GM21529 (cell line): ENCODE data around the gene RAPGEF4.

Experiments used
- ATAC-seq: cut with Tn5 transposase; IDR thresholded peaks from one replicate; pipeline ENCODE4 v1.9.1; 2021; ENCODE audit not compliant: unreplicated experiment

The RAPGEF4 gene

DNA sequence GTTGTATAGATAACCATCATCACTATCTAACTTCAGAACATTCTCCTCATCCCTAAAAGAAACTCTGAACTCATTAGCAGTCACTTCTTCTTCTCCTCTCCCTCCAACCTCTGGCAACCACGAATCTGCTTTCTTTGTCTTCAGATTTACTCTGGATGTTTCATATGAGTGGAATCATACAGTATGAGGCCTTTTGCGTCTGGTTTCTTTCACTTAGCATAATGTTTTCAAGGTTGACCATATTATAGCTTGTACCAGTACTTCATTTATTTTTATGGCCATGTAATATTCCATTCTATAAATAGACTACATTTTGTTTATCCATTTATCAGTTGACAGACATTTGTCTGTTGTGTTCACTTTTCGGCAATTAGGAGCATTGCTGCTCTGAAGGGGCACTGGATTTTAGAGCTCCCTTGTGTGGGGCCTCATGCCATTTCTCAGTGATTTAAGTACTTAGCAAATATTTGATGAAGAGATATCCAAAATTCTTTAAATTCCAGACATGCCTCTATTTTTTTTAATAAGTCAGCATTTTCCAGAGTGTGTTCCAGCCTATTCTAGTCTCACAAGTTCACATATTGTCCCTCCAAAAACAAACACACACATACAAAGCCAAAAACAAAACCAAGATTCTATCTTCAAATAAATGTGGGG lies 317.5 kb downstream of the RAPGEF4 start:
- no peak for ATAC-seq

DNA sequence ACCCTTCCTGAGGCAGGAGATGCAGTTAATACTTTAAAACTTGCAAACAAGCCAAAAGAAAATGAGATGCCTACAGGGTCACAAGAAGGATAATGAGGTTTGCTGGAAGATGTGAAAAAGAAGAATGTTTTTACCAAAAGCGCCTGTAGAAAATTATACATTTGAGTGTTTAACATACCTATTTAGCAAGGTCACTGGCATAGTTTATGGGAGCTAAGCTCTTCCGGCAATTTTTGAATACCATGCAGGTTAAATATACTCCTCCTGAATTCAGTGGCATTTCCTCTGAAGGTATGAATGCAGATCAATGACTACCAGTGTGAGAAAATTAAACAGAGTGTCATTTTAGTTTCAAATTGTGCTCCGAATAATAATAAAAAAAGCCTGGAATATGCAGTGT lies 318.8 kb downstream of the RAPGEF4 start:
- ATAC-seq, result no peak

DNA sequence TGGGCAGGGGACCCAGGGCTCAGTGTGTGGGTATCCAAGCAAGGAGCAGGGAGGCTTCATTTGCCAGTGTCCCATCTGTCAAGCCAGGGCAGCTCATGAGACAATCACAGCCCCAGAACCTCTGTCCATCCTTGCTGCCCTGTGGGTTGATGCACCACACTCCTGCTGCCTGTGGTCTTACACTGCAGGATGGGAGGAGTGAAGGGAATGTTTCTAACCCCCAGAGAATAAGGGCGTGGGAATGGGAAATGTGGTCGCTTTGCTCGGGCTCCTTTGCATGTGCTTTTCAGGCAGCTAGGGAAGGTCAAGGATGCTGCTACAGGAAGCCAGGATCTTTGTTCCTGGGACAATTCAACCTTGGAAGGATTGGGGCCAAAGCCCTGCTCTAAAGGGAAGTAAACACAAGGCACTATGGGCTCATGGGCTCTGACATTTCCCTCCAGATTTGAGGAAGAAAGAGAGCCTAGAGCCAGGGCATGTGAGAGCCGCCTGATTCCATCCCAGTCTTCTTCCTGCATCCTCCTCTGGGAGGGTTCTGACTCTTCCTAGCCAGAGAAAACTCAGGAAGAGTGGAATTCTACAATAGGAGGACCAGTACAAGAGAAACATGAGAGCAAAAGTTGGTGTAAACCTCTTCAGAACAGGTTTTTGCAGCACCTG lies 321.2 kb downstream of the RAPGEF4 start:
- ATAC-seq, result no peak

DNA sequence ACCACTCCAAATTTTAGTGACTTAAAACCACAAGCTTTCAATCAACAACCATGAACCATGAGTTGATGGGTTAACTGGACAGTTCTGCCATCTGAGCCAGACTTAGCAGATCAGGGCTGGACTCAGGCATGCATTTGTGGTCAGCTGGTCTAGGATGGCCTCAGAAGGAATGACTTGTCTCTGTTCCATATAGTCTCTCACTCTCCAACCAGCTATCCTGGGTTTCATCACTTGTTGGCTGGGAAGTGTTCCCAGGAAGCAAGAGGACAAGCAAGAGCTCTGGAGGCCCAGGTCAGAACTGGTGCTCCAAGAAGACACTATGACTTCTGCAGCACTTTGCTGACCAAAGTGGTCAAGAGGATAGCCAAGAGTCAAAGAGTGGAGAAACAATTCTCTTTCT lies 322.5 kb downstream of the RAPGEF4 start:
- no peak for ATAC-seq

DNA sequence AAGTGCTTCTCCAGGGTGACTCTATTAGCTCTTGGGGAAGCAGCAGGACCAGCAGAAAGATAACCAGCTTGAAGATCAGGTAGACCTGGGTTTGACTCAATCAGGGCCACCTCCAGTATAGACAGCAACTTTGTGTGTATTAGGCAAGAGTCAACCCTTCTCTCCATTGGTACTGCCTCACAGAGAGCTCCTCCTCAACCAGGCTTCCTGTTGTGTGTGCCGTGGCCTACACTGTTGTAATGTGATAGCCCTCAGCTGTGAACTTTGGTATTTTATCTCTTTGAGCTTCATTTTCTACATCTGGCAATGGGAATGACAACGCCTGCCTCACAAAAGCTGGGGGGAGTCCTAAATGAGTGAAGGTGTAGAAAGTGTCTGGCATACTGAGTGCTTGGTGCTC lies 323.0 kb downstream of the RAPGEF4 start:
- ATAC-seq, result no peak

DNA sequence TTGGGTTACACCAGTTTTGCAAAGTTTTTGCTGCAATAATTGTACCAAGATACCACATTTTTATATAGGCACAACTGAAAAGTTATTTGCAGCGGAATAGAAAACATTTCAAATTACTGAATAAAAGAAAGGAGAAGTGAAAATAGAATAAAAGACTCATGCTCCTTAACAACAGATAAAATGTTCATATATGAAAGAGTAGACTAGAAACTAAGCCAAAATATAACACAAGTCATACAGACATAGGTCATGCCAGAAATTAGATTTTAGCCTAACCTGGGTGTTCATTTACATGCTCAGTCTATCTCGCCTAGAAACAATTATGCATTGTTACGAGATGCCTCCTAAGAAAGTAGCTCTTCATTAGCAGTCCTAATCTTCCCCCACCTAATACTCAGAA lies 323.6 kb downstream of the RAPGEF4 start:
- no peak for ATAC-seq

DNA sequence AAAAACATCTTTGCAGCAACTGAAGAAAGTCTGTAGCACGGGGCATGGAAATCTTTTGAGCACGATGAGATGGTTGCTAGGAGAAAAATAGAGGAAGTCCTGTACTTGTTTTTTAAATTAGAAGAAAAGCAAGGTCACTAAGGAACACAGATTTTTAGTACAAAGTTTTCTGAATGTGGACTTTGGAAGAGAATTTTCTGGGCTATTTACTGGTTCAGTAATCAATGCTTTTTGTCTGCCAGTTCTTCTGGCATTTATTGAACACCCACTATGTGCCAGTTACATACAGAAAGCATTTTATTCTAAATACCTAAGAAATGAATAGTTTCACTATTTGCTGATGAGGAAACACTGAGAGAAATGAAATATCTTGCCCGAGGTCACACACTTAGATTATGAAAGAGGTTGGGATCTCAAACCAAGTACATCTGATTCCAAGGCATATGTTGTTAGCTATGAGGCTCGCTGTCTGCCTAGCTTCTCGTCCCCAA lies 324.4 kb downstream of the RAPGEF4 start:
- no peak for ATAC-seq

DNA sequence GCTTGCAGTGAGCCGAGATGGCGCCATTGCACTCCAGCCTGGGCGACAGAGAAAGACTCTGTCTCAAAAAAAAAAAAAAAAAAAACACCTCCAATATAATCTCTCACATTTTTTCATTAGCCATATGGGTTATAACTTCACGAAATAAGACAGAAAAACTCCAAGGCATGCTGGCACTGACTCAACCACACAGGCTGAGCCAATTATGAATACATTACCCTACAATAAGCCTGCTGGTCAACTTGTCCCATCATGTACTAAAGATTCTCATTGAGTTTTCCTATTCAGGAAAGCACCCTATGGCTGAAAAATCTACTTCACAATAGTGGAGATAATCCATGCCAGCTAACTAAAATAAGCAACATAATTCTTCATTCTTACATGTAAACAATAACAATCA lies 327.2 kb downstream of the RAPGEF4 start:
- ATAC-seq, result no peak

DNA sequence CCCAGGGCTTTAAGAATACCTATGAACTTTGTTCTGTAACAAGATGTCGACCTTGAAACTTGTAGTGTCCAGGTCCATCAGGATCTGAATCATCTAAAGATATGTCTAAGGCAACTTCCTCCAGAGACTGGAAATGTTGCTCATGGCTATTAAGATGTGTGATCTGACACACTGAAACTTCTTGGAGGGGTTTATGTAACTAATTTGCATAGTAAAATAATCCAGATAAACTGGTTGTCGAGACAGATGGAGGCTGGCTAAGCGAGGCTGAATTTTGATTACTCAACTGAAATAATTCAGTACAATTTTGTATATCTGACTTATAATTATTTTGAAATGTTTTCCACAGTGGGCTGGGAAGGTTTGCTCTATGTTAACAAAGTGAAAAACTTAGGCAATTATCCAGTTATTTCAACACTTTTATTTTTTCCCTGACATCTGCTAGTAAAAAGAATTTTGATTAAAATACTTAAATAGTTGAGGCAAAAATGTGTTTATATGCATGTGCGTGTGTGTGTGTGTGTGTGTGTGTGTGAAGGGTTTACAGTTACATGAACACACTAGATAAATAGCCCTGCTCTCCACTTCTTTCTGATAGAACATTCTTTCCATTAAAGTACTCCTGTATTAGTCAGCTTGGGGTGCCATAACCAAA lies 328.6 kb downstream of the RAPGEF4 start:
- ATAC-seq, result no peak

DNA sequence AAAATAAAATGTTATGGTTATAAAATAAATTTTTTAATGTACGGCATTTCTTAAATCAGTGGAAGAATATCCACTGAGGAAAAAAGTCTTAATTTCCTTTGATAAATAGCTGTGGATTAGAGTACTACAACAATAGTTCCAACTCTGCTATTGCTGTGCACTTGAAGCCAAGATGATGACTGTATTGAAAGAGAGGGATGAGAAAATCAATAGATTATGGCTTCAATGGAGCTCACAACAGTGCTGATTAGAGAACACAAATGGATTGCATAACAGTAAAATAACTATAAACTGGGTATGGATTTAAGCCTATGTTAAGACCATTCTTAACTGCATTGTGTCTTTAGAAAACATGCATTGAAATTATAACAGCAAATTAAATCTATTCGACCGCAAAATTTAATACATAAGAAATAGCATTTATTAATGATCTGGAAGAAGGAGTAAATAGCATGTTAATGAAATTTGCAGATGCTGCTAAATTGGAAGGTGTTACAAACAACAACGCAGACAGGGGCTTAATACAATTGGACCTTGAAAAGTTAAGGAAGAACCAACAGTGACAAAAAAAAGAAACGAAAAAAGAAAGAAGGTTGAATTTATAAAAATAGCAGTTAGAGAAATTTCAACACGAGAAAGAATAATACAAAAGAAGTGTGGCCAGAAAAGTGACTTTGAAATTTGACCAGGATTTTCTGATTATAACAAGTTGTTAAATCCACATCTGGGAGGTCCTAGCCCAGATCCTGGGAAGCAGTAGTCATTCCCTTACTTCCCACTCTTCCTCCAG lies 331.4 kb downstream of the RAPGEF4 start:
- no peak for ATAC-seq

DNA sequence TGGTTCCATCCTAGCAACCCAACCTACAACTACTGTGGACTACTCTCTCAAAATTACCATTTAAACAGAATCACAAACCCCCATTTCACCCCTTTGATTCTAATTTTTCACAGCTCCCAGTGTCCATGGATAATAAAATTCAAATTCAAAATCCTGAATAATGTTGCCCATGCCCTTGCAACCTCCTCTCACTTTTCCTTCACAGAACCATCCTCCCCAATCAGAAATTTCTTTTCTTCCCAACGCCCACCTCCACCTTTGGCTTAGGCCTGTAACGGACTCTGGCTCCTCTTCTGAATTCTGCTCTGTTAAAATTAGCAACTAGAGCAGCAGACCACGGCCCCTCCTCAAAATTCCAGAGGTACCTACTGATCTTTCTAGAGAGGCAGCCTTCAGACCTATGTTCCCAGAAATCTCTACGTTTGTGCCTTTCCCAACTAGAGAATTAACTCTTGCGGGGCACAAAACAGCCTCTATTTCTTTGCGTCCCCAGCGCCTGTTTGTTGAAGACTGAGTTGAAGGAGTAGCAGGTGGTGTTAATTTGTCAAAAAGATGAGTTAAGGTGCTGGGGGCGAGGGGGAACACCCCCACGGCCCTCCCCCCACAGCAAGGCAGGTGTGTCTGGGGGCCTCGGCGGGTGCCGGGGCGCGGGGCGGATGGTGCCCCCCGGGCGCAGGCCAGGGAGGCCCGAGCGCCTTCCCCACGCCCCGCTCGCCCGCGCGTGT lies 339.6 kb downstream of the RAPGEF4 start:
- no peak for ATAC-seq

DNA sequence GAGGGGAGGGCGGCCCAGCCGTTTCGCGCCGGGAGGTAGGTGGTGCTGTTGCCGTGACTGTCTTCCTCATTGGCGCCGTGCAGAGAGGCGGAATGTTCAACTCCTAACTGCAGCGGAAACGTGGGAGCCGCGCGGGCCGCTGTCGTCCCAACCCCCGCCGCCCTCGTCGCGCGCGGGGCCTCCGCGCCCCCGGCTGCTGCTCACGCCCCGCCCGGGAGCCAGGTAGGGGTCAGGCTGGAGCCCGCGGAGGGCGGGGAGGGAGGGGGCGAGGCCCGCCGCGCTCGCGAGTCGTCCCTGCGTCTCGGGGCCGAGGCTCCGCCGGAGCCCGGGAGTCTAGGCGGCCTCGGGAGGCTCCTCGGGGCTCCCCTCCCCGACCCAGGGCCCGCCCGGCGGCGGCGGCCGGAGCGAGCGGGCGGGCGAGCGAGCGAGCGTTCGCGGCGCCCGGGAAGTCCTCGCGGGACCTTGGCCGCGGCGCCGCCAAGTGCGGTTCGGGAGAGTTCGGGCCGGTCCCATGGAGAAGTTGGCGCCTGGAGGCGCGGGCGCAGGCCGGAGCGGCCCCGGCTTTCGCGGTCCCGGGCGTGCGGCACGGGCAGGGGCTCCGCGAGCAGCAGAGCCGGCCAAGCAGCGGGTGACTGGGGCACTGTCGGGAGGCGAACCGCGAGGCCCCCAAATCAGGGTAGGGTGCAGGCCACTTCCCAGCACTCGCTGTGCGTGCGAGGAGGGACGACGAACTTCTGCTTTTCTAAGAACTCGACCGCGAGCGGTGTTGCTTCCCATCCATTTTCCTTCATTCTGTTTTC lies 340.3 kb downstream of the RAPGEF4 start, which contains the start of gene MAP3K20:
TSS of gene MAP3K20 (plus strand) at position 66 of the 800 bp plus-strand sequence. CDS start 15,186 bp downstream, outside the sequence.
- ATAC-seq, result peak; percentile 62

DNA sequence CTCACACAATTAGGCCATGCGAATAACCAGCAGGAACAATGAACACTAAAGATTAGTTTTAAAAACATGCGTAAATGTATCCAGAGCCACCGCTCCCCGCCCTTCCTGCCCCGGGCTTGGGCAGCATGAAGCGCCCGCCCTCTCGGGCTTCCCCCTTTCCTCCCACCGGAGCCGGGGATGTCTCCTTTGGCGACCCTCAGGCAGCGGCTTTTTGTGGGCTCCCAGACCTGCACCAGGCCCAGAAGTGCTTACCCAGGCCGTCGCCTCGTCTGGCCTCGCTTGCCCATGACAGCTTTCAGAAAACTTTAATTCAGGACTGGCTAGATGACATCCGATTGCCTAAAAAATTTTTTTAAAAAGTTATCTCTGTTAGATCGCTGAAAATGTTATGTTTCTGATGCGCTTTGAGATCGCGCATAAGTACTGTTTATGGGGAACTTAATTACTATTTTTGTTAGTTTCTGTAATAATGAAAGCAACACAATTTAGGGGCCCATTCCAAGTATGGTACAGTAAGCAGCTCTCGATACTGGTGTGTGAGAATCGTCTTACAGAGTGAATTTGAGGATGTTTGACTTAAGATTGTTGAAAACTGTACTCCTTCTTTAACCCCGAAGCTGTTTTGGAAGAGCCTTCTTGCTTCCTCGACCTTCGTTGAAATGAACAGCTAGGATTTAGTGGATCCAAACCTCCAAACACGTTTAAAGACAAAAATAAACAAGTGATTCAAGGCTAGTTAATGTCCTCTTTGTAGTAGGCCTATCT lies 341.1 kb downstream of the RAPGEF4 start:
- ATAC-seq, result peak; percentile 36

DNA sequence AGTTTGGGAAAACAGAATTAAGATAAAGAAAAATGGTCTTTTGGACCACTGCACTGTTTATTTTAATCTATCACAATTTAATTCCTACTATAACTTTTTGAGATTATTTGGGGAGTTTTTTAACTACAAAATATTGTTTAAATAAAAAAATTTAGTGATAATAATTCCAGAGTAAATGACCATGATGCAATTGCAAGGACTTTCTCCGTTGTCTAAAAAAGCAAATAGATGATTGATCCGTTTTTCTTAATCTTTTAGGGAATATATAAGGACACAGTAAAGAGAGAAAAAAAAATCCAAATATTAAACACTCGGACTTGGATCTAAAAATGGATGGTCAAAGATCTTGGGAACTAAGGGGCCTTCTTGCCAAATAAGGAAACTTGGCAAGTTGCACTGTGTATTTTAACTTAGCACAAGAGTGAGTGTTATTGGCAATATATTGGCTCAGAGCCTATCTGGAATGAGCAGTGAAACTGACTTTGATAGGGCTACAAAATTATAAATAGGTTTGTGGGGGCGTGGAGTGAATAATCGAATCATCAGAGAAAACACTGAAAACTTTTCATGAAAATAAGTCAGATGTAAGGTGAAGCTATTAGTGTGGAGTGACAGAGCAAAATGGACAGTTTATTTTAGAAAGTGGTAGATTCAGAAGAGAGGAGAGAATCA lies 342.0 kb downstream of the RAPGEF4 start:
- no peak for ATAC-seq

DNA sequence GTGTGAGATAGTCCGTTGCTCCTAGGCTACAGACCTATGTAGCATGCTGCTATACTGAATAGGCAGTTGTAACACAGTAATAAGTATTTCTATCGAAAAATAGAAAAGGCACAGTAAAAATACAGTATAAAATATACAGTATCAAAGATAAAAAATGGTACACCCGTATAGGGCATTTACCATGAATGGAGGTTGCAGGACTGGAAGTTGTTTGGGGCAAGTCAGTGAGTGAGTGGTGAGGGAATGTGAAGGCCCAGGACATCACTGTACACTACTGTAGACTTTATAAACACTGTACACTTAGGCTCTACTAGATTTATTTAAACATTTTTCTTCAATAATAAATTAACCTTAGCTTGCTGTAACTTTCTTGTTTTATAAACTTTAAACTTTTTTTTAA lies 343.5 kb downstream of the RAPGEF4 start:
- ATAC-seq, result no peak

DNA sequence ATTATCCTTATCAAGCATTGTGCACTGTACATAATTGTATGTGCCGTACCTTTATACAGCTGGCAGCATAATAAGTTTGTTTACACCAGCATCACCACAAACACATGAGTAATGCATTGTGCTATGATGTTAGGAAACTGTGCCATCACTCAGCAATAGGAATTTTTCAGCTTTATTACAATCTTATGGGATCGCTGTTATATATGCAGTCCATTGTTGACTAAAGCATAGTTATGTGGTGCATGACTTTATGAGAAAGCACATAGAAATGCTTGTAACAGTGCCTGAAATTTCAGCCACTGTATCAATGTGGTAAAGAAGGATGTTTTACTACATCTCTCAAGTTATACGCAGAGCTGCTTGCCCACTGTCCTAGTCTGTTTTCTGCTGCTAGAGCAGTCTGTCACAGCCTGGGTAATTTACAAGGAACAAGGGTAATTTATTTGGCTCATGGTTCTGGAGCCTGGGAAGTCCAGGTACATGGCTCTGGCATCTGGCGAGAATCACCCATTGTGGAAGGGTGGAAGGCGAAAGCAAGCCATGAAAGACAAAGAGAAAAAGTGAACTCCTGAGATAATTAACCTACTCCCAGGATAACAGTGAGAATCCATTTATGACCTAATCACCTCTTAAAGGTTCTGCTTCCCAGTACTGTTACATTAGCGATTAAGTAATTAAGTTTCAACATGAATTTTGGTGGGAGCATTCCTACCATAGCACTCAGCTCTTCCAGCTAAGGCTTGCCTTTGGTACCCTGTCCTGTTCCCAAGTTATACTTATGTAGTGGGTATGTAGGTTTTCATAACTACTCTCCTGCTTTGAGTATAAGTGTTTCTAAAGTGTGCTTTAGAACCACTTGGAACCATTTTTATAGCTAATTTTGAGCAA lies 344.6 kb downstream of the RAPGEF4 start:
- no peak for ATAC-seq

DNA sequence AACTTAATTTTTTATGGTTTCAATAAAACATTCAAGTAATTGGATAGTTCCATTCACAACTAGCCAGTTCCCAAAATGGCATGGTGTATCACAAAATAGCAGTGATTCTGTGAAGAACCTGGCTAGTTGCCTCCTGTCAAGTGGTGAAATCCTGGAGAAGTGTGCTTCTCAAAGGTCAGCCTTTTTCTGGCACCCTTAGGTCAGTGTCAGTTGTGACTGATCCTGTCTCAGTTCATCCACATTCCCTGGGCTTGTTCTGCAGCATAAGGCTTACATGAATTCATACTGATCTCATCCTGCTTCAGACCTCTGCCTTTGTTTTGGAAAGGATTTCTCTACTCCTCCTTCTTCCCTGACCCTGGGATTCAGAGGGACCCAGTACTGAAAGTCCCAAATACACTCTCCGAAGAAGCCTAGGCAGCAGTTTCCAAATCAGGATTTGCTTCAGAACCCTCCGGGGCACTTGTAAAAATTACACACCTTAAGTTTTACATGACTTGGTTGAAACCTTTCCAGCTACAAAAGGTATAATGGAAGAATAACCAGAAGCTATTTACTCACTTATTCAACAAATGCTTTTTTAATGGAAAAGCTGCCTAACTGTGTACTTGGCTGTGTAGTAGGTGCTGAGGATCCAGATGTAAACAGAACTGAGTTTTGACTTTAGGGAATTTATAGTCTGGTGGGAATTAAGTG lies 351.0 kb downstream of the RAPGEF4 start:
- ATAC-seq, result no peak
